Effector memory CD8-positive, alpha-beta T cell (primary cell): ENCODE measurements around the gene MAP4K2.
A peak's percentile ranks its signal among the peaks of the same experiment; 100 is the strongest.

Source experiments
- ATAC-seq: fragments of 150-1000 bp; cut with Tn5 transposase; replicated peaks from 2 replicates; pipeline ENCODE4 v1.10.0; 2021; ENCODE audit warnings: mild to moderate bottlenecking, moderate library complexity
- DNase-seq, 3 experiments: peaks; one replicate each; pipeline ENCODE4 v3.0.0; 2021
- H3K27ac Mint-ChIP-seq, 2 donors: one replicate each; pipeline ENCODE4 v1.8.0; 2022; ENCODE audit warnings: mild to moderate bottlenecking in 2 of 2, mixed read lengths in 2 of 2, moderate library complexity in 2 of 2
- H3K27me3 Mint-ChIP-seq, 2 donors: one replicate each; pipeline ENCODE4 v1.8.0; 2022; ENCODE audit warnings: mixed read lengths in 2 of 2
- H3K36me3 Mint-ChIP-seq: one replicate; pipeline ENCODE4 v1.8.0; 2022; ENCODE audit warnings: mild to moderate bottlenecking, moderate library complexity, mixed read lengths; ENCODE audit not compliant: insufficient read depth
- H3K4me1 Mint-ChIP-seq, 2 donors: one replicate each; pipeline ENCODE4 v1.8.0; 2022; ENCODE audit warnings: low read depth in 2 of 2, mixed read lengths in 2 of 2
- H3K4me3 Mint-ChIP-seq, 2 donors: one replicate each; pipeline ENCODE4 v1.8.0; 2022; ENCODE audit warnings: mild to moderate bottlenecking in 2 of 2, mixed read lengths in 2 of 2, moderate library complexity in 2 of 2
- H3K9me3 Mint-ChIP-seq, 2 donors: one replicate each; pipeline ENCODE4 v1.8.0; 2022; ENCODE audit warnings: mixed read lengths in 2 of 2

Gene MAP4K2

DNA sequence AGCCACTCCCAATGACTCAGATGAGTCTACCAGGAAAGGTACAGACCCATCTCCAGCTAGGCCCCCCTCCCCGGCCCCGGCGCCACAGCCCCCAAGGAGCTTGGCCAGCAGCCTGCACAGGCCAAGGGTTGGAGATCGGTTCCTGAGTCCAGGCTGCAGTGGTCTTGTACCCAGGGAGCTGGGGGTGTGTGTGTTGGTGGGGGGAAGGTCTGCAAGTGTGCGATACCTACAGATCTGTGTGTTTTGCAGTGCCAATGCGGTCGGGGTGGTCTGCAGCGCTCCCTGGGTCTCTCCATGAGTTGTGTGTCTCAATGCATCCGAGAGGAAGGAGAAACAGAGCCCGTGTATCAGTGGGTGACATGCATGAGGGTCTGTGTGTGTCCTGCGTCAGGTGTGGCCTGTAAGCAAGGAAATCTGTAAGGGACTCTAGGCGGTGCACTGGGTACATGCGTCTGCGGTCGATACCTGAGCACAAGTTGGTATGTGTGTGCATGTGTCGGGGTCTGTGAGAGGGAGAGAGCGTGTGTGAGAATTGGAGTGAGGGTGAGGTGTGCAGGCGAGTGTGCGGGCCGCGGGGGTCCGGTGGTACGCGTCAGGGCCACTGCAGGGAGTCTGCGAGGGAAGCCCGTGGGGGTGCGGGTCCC lies 40.8 kb upstream of the MAP4K2 start:
- no peak for DNase-seq
- no peak for ATAC-seq
- Mint-ChIP-seq H3K4me3 (peak overlapping the region; percentile 72 to 75), H3K9me3 (no peaks in the 10 kb centered on the region), H3K27me3 (no peaks in the 10 kb centered on the region), H3K27ac (peak overlapping the region in 1 of 2 donors; percentile 30), H3K36me3 (peaks cover 33% of the 10 kb centered on the region), H3K4me1 (peaks cover 25 to 32% of the 10 kb centered on the region in 2 donors)

DNA sequence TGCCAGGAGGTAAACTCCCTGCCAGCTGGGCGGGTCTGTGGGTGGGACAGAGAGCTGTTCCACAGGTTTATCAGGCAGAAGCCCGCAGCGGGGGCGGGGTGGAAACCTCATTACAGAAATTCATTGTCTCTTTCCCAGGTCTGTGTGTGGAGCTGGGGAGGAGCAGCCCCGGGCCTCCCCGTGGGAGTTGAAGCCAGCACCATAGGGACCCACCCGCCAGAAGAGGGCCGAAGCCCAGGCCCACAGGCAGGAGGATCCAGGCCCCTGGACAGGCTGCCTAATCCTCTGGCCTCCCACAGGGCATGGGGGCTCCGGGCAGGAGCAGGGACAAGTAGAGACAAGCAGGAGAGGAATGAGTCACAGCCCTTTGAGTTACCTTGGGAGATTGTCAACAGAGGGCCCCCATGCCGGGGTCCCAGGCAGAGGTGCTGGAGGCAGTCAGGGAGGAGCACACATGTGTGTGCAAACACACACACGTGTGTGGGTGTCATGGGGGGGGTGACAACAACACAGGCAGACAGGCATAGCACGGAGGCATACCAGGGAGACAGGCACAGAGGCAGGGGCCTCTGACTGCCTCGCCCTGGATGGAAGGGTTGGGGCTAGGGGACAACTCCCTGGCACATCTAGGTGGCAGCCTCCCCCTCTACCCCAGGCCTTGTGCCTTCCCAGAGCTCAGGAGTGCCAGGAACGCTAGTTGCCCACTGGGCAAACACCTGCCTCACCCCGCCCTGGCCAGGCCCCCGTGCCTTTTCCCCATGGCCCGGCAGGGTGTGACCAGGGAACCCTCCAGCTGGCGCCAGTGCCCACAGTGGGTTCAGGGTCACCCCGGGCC lies 40.1 kb upstream of the MAP4K2 start:
- Mint-ChIP-seq H3K9me3 (no peaks in the 10 kb centered on the region), H3K4me3 (peak overlapping the region; percentile 72 to 75), H3K27ac (peak overlapping the region in 1 of 2 donors; percentile 30), H3K36me3 (peaks cover 28% of the 10 kb centered on the region), H3K4me1 (peaks cover 18 to 25% of the 10 kb centered on the region in 2 donors), H3K27me3 (no peaks in the 10 kb centered on the region)
- DNase-seq (no peak), ATAC-seq (no peak)

DNA sequence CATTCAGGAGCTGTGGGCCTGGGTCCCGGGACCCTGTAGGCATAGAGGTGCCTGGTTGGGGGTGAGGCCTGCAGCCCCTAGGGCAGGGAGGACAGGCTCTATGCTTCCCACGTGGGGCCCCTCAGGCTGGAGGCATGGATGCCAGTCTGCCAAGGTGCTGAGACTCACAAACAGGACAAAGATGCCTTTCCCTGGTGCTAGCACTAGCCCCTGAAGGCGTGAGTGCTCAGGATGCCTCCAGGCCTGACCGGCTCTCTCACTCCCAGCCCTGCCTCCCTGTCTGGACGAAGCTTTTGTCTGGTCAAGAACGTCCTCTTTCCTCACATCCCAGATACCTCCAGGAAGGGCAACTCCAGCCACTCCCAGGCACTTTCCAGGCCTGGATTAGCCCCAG lies 39.3 kb upstream of the MAP4K2 start:
- Mint-ChIP-seq H3K27ac (no peak overlapping the region), H3K36me3 (peaks cover 25% of the 10 kb centered on the region), H3K27me3 (no peaks in the 10 kb centered on the region), H3K4me3 (no peak overlapping the region), H3K4me1 (peaks cover 15 to 22% of the 10 kb centered on the region in 2 donors), H3K9me3 (no peaks in the 10 kb centered on the region)
- DNase-seq (no peak), ATAC-seq (no peak)

DNA sequence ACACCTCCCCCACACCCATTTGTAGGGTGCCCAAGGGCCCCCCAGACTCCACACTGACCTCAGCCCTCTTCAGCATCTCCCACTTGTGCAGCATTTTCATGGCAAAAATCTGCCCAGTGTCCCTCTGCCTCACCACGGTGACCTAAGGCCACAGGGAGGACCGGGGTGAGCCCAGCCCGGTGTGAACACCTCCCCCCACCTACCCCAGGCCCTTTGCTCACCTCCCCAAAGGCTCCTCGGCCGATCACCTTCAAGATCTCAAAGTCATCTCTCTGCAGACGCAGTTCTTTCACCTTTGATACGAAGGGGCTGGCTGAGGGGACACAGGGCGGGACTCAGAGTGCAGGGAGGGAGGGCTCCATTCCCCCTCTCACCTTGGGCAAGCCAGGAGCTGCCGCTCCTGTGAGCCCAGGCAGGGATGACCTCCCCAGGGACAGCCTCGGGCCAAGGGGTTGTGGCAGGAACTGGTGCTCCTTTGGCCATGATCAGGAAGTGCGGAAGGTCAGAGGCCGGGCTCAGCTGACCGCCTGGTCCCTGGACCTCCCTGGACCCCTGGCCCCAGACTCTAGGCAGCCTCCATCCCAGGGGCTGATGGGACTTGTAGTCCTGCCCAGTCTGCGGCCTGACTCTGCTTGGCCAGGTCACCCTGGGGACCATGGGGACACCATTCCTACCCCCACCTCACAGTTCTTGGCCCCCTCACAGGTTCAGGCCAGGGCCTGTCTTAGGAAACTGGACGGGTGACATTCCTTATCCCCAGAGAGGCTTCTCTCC lies 38.8 kb upstream of the MAP4K2 start:
- peaks cover 14 to 18% of the 10 kb centered on the region in 2 donors for H3K4me1 Mint-ChIP-seq
- ATAC-seq, result no peak
- H3K27me3 Mint-ChIP-seq, result no peaks in the 10 kb centered on the region
- H3K9me3 Mint-ChIP-seq, result no peaks in the 10 kb centered on the region
- no peak overlapping the region for H3K27ac Mint-ChIP-seq
- peaks cover 19% of the 10 kb centered on the region for H3K36me3 Mint-ChIP-seq
- no peak overlapping the region for H3K4me3 Mint-ChIP-seq
- no peak for DNase-seq

DNA sequence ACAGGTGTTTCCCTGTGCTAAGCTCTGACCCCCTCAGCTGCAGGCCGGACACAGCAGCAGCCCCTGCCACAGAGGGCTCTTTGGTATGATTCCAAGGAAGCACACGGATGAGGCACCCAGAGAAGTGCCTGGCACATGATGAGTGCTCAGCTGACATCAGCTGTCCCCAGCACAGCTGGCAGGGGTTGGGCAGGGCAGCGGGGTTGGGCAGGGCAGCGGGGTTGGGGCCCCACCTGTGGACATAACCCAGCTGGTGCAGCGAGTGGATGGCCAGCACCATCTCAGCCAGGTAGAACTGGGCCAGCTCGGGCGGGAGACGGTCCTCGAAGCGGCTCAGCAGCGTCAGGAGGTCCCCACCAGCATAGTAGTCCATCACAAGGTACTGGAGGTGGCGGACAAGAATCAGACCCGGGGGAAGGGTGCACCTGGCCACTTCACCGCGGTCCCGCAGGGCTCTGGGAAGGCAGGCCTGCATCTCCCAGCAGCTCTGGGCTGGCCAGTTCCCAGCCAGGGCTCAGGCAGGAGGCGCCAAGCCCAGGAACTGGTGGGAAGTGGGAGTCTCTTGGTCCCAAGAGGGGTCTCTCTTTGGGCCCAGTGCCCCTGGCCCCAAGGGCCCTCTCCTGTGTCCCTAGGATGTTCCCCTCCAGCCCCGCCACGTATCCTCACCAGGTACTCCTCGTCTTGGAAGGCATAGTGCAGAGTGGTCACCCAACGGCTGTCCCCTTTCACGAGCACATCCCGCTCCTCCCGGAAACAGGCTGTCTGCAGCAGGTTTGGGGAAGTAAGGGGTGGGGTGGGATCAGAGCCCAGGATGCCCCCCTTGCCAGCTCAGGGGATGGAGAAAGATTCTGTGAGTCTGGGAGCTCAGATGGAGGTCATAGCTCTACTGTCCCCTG lies 37.1 kb upstream of the MAP4K2 start:
- peaks cover 10% of the 10 kb centered on the region for H3K36me3 Mint-ChIP-seq
- H3K4me3 Mint-ChIP-seq, result no peak overlapping the region
- H3K27me3 Mint-ChIP-seq, result no peaks in the 10 kb centered on the region
- H3K9me3 Mint-ChIP-seq, result no peaks in the 10 kb centered on the region
- DNase-seq (no peak), ATAC-seq (no peak)
- peaks cover 14 to 16% of the 10 kb centered on the region in 2 donors for H3K4me1 Mint-ChIP-seq
- H3K27ac Mint-ChIP-seq, result no peak overlapping the region

DNA sequence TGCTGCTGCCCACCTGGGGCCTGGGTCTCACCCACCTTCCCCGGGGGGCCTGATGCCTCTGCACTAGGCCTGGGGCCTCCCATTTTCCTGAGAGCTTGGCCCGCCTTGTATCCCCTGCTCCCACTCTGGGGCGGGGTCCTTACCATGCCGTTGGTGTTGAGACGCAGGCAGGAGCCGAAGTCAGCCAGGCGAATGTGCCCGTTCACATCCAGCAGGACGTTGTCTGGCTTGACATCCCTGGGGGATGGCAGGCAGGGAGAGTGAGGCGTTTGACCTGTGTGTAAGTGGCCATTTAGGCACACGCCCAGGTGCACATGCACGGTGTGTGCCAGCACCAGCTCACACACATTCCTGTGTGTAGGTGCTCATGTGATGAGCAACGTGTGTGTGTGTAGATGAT lies 36.3 kb upstream of the MAP4K2 start:
- no peak overlapping the region for H3K27ac Mint-ChIP-seq
- H3K4me3 Mint-ChIP-seq, result no peak overlapping the region
- H3K9me3 Mint-ChIP-seq, result no peaks in the 10 kb centered on the region
- H3K36me3 Mint-ChIP-seq, result peaks cover 14% of the 10 kb centered on the region
- no peaks in the 10 kb centered on the region for H3K27me3 Mint-ChIP-seq
- ATAC-seq, result no peak
- H3K4me1 Mint-ChIP-seq, result peaks cover 12 to 14% of the 10 kb centered on the region in 2 donors
- no peak for DNase-seq

DNA sequence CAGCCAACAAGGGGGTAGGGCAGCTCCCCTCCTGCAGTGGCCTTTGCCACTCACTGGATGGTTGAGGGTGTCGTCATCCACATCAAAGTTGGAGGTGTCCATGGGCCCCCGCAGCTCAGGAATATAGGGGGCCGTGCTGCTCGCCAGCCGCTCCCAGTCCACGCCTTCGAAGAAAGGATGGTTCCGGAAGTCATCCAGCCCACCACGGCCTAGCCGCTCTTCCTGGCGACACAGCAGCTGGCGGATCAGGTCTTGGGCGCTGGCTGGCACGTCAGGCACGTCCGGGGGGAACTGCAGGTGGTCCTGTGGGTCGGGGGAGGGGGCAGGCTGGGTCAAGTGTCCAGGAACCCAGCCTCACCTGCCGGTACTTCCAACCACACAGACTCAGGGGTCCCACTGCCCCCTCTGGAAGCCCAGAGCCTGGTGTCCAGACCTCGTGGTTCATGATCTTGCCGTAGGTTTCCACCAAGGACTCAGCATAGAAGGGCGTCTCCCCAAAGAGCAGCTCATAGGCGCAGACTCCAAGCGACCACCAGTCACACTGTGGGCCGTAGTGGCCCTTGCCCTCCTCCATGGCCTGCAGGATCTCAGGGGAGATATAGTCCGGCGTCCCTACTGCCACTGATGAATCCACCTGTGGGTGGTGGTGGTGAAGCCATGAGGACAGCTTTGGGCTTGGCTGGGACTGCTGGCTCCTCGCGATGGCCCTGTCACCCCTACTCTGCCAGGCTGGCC lies 35.8 kb upstream of the MAP4K2 start:
- Mint-ChIP-seq H3K4me3 (no peak overlapping the region), H3K9me3 (no peaks in the 10 kb centered on the region), H3K4me1 (peaks cover 9 to 11% of the 10 kb centered on the region in 2 donors), H3K27me3 (no peaks in the 10 kb centered on the region), H3K27ac (no peak overlapping the region), H3K36me3 (peaks cover 12% of the 10 kb centered on the region)
- ATAC-seq, result no peak
- no peak for DNase-seq

DNA sequence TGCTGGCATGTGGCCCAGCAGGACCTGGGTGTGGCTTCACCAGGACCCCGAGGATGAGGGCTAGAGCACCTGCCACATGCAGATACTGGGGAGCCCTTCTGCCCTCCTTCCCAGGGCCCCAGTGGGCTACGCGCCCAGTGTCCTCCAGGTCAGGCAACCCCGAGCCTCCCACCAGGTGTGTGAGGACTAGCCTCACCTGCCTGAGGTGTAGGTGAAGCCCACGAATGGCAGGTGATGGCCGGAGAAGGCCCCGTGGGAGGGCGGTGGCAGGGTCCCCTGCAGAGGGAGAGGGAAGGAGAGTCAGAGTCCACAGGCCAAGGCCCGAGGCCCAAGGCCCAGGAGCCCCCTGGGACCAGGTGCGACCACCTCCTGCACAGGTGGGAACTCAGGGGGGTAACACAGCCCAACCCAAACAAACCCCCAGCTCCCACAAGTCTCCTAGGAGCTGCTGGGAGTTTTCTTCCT lies 34.9 kb upstream of the MAP4K2 start:
- Mint-ChIP-seq H3K36me3 (peaks cover 12% of the 10 kb centered on the region), H3K9me3 (no peaks in the 10 kb centered on the region), H3K4me1 (peaks cover 1 to 3% of the 10 kb centered on the region in 2 donors), H3K27ac (peak overlapping the region in 1 of 2 donors; percentile 76), H3K4me3 (no peak overlapping the region), H3K27me3 (no peaks in the 10 kb centered on the region)
- ATAC-seq (no peak), DNase-seq (no peak)

DNA sequence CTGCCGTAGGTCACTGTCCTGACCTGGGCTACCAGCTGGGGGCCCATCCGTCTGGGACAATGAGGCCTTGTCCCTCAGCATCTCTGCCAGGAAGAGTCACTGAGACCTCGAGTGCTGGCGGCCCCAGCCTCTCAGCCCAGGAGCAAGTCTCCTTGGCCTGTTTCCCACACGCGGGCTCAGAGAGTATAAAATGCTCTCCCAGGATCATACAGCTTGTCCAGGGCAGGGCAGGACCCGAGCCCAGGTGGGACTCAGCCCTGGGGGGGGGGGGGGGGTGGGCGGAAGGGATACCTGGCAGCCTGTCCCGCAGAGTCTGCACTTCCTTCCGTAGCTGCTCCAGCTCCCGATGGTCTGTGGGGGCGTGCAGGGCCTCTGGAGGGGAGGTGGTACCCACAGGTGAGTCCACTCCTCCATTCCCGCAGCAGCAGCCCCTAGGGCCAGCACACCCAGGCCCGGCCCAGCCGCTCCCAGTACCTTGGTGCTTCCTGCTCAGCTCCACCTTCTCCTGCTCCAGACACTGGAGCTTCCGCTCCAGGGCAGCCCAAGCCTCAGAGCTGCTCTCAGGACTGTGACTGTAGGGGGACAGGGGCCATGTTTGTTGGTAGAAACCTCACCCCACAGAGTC lies 33.5 kb upstream of the MAP4K2 start:
- Mint-ChIP-seq H3K4me3 (no peak overlapping the region), H3K36me3 (peaks cover 8% of the 10 kb centered on the region), H3K9me3 (no peaks in the 10 kb centered on the region), H3K4me1 (peaks cover 0 to 3% of the 10 kb centered on the region in 2 donors), H3K27ac (peak overlapping the region in 1 of 2 donors; percentile 76), H3K27me3 (no peaks in the 10 kb centered on the region)
- DNase-seq (no peak), ATAC-seq (no peak)

DNA sequence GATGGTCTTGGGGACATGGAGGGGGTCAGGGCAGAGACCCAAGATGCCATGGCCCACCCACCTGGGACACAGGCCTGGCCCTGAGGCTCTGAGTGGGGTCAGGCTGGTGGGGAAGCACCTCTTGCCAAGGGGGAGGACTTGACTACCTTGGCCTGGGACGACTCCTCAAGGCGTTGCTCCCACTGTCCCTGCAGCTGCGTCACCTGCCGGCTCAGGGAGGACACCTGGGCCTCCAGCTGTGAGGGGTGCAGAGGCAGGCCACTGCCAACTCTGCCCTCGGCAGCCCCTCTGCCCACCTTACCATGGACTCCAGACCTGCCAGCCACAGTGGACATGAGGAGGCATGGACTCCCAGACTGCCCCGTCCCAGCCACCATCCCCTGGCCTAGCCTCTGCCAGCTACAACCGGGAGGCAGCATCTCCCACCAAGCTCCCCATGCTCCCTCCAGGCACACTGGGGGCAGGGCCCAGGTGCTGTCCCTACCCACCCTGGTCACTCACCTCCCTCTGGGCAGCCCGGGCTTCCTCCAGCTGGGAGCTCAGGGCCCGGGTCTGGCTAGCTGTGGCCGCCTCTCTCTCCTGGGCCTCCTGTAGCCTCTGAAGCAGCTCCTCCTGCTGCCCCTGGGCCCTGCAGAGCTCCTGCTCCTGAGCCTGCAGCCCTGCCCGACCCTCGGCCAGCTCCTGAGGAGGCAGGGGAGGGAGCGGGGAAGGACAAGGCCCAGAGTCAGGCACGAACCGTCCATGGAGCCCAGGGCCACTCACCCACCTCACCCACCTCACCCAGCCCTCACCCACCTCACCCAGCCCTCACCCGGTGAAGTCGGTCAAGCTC lies 32.8 kb upstream of the MAP4K2 start:
- Mint-ChIP-seq H3K4me1 (peaks cover 0 to 3% of the 10 kb centered on the region in 2 donors), H3K4me3 (no peak overlapping the region), H3K27ac (no peak overlapping the region), H3K9me3 (no peaks in the 10 kb centered on the region), H3K27me3 (no peaks in the 10 kb centered on the region), H3K36me3 (peaks cover 8% of the 10 kb centered on the region)
- ATAC-seq (no peak), DNase-seq (no peak)
